GM11168 (cell line): Measurements from ENCODE around the gene UNC13D.
"Not testable (repeated sequence)": the region's sequence is repeated elsewhere in the genome, so short reads cannot be mapped to it uniquely, and the experiment has no call there.

Experiments used
- in situ Hi-C: fragments of 300-500 bp; cut with MboI; formaldehyde crosslinking; loops from one replicate; pipeline ENCODE4 v1.12.0; 2022; ENCODE audit warnings: low sequenced_read_pairs; ENCODE audit not compliant: unreplicated experiment

Gene UNC13D

DNA sequence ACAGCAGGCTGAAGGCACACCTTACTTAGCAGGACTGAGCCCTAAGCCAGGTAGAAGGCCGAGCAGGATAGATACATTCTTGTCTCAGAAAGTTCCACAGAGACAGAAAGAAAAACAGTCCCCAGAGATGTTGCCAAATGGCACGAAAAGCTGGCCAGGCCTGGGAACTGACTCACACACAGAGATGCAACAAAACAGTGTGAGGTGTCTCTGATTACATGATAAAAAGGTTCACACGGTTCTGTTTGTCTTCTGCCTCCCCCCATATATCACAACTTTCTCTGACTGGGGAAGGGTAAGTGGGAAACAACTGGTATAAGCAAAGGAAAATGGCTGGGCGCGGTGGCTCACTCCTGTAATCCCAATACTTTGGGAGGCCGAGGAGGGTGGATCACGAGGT, 9.2 kb upstream of the UNC13D start:
- in situ Hi-C loops, result no loop called here

DNA sequence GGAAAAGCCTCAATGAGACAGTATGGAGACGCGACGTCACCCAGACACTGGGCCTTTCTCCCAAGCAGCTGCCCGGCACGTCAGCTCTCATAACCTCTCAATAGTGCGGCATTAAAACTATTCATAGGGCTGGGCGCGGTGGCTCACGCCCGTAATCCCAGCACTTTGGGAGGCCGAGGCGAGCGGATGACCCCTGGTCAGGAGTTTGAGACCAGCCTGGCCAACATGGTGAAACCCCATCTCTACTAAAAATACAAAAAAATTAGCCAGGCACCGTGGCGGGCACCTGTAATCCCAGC, 7.4 kb upstream of the UNC13D start:
- in situ Hi-C loops, result not testable (repeated sequence)

- in situ Hi-C loops, result no loop called here
These were observed 6.9 kb upstream of the UNC13D start for GRCh38 chr17:75850928-75851692.

DNA sequence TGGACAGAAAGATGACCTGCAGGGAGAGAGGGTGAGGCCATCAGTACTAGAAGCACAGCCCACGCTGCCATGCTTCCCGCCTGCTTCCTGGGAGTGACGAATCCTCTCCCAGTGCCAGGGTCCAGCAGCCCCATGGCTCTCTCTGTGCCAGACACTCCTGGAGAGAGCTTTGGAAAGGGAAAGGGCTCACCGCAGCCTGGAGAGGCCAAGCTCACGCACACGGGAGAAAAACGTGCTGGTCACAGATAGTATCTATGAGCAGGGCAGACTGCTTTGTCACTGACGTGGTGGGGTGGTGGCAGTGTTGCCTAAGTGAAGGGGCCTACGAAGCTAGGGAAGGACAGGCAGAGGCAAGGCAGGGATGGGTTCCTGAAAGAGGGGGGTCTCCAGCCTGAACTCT, 5.5 kb upstream of the UNC13D start:
- in situ Hi-C loops, result no loop called here

DNA sequence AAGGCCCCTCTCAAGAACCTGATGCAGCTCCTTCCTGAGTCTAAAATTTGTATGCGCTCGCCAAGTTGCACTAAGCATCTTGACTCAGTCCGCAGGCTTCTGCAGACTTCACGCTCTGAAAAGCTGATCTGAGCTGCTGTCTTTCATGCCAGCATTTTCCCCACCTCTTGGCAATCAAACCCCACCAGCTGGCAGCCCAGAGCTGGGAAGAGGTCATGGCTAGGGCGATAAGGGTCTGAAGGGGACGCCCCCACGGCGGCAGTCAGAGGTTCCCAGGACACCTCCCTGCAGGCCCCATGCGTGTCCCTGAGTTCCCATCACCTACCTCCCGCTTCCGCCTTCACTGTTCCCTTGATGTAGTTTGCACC, 5.1 kb upstream of the UNC13D start:
- in situ Hi-C loops, result no loop called here

DNA sequence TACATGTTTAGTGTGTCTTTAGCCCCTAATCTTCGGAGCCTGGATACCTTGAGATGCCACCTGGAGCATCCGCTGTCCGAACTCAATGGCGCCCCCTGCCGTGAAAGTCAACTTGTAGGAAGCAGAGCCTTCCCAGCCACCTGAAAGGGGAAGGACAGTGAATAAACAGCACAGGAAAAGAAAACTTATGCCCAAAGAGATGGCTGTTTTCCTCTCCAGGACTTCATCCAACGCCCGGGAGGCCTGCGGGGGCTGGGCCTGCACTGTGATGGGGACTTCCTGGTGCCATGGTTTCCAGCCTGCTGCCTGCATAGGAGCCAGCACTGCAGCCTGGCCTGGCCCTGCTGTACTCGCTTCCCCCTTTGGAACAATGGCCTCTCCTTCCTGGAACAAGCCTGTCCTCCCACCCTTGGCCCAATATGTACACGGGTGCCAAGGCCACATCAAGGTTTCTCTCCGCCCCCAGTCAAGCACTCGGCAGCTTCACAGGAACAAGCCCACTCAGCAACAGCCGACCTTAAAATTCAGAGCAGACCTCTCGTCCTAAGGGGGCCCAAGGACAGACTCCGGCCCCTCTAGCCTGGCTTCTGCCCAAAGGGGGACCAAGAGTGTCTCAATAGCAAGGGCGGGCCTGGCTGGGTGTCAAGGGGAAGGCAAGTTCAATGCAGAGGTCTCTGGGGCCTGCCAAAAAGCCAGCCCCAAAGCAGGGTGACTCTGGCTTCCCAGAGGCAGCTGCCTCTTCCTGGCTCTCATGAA, 4.5 kb upstream of the UNC13D start:
- in situ Hi-C loops, result no loop called here

DNA sequence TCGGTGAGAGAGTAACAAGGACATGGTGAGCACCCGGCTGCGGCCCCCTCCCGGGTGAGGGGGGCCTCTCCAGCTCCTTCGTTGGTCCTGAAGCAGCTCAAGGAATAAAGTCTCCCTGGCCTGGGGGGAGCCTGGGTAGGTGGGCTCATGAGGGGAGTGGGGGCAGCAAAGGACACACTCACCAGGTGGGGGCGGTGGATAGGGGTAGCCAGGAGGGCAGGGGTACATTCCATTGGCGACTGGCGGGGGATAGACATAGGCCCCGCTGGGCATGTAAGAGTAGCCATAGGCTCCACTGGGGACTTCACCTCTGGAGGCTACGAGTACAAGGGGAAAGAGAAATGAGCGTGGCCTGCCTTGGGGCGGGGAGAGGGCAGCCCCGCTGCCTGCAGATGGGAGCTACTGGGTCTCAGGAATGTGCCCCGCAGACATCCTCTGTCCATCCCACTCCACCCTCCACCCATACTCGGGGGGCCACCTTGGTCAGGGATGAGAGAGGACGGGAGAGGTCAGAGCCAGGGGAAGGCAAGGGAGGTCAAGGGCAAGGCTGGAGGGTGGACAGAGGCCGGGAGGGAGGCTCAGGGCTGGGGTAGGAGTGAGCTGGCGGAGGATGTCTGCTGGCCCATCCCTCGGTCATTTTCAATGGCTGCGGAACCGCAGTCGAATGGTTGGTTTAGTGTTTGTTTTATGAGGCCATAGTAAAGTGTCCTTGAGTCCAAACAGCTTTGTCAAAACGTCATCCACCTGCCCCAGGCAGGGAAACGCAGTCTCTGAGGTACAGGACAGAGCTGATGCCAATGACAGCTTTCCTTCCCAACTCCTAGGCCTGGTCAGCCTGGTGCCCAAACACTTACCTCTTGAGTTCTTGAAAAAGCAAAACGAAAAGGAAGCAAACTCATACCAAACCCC, 3.7 kb upstream of the UNC13D start:
- in situ Hi-C loops, result no loop called here

DNA sequence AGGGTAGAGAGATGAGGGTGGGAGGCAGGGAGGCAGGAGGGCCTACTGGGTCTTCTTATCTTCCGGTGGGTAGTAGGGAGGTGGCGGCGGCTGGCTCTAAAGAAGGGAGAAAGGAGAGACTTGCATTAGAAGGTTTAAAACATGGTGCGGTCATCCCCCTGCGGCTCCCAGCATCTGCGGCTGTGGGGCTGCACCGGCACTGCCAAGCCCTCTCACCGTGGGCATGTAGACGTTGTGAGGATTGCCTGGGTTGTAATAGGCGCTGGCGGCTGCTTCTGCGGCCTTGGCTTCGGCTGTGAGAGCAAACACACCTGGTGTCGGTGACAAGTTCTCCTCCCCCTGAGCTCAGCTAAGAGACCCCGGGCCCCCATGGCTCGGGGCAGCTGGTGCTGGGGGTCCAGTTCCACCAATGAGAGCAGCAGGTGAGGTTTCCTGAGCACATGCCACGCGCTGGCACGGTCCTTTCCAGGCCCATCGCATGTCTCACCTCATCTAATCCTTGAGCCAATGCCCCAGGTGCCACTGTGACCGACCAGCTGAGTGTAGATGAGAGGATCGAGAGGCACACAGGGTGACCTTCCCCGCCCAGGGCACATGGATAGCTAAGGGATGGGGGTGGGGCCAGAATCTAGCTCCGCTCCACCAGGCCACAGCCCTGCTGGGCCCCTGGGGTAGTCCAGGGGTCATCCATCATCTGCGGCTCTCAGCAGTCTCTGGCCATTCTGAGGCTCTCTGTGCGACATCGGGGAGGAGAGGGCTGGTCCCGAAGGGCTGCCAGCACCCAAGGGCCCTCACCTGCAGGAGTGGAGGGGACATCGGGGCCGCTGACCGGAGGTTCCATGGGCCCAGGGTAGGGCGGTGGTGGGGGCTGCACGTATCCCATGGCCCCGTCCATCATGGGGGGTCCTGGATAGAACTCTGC, 2.7 kb upstream of the UNC13D start:
- in situ Hi-C loops, result no loop called here

- in situ Hi-C loops, result no loop called here
These were observed 1.9 kb upstream of the UNC13D start for GRCh38 chr17:75845933-75846691.

DNA sequence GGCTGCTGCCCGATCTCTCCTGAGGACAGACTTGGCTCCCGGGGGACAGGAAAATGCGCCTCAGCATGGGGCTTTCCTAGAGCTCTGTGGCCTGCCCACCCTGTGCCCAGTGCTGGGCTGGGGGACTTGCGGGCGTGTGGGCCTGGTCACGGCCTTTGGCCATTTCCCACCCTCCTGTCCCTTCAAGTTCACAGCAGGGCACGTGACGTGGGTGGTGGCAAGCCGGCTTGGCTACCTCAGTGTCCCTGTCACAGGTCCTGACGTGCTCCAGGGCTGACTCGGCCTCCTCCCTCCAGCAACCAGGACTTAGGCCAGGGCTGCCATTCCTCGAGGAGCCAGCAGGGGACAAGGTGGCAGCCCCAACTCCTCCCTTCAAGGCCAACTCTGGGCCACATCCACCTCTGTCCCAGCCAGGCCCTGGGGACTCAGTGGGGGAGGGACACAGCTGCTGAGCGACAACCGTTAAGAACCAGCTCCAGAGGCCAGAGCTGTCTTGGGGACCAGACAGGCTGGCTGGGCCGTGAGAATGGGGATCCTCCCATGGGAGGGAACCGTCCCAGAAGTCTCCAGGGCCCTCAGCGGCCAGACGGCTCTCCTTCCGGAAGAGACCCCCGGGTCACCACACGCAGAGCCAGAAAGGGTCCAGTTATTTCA, 981 bp upstream of the UNC13D start:
- in situ Hi-C loops, result no loop called here

DNA sequence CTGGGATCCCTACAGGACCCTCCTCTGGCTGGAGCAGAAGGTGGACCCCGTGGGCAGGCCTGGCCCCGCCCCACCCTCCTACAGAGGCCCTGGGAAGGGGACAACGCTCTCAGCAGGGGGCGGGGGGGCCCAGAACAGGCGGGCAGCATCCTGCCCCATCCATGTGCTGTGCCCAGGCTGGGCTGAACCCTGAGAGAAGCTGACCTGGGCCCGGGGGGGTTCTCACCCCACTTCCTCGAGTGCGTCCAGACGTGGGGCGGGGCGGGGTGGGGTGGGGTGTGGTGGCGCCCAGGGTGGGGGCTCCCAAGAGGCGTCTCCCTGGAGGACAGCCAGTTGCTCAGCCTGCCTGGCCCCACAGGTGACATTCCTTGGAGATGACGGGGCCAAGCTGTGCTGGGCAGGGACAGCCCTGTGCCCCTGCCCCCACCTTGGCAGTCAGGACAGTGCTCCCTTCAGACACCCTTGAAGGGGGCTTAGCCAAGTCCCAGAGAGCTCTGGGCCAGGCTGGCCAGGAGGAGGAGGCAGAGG, 390 bp upstream of the UNC13D start:
- in situ Hi-C loops, result no loop called here

- in situ Hi-C loops, result no loop called here
These were observed 1.1 kb downstream of the UNC13D start for GRCh38 chr17:75842963-75843576.

GRCh38 chr17:75842411-75842810, 1.8 kb downstream of the UNC13D start:
- in situ Hi-C loops, result no loop called here

- in situ Hi-C loops, result no loop called here
These were observed 3.4 kb downstream of the UNC13D start for GRCh38 chr17:75840799-75841164.

DNA sequence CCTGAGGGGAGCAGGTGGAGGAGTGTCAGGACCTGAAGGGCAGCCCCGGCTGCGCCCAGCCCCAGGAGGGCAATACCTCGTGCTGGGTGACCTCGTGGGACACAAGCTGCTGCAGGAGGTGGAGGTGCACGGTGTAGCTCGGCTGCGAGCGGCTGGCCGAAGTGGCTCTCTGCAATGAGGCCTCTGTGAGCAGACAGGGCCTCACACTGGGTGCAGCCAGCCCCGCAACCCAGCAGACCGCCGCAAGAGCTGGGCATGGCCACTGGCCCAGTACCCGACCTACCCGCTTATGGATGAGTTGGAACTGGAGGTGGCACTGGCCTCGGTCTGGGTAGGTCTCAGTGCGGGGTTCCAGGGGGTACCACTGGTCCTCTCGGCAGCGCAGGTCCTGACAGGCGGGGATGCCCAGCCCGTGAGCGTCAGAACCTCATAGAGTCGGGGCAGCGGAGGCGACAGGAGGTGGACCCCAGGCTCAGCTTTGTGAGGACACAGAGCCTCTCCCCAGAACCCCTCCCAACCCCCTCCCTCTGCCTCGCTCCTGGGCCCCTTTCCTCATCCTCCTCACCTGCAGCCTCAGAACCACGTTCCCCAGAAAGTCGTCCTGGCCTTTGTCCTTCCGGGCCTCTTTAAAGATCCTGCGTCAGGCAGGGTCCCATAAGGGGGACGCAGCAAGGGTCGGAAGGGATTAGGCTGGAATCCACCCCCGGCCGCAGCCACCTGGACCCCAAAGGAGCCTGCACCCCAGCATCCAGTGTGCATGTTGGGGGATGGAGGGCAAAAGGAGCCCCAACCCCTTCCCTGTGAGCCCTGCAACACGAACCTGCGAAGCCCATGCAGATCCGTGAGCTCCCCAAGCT, 4.0 kb downstream of the UNC13D start:
- in situ Hi-C loops, result no loop called here

- in situ Hi-C loops, result no loop called here
These were observed 5.8 kb downstream of the UNC13D start for GRCh38 chr17:75838410-75838809.

- in situ Hi-C loops, result no loop called here
These were observed 6.3 kb downstream of the UNC13D start for GRCh38 chr17:75837899-75838298.
